ENCODE results near the gene RBM20. TPM values are rescaled to one million over a fixed set of nuclear protein-coding genes. Genes with fewer than 3 reads are reported as not detected.

The RBM20 gene
- polyA plus RNA-seq, 3 donors, result not detected

DNA sequence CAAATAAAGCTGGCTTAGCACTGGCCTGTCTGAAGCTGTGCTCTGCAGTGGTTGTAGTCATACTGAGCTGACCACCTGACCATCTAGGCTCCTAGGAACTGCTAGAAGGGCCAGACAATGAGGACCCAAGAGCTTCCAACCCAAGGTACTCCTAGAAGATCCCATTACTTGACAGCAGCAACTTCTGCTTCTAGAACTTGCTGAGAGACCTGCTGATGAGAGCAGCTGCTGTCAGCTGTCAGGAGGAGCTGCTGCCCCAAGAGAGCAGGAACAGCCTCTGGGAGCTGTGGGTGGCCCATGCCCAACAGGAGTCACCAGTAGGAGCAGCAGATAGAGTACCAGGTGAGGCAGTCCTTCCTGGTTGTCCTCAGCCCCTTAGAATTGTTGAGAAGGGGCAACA lies 70.2 kb downstream of the RBM20 start:
- H3K4me3 ChIP-seq (replicated peaks in 1 of 3; ENCODE audit: low read depth in 2 of 3, low read length in 3 of 3), result no peak overlapping the region
- H3K27ac Mint-ChIP-seq, result no peak overlapping the region
- intact Hi-C loops (cut with micrococcal nuclease), result no loop called here
- H3K9me3 ChIP-seq (replicated peaks in 1 of 2; ENCODE audit: control insufficient read depth in 1 of 2, insufficient read depth in 1 of 2, low read length in 2 of 2), result no peaks in the 10 kb centered on the region
- H3K27ac ChIP-seq (ENCODE audit: low read depth in 1 of 2, low read length in 2 of 2), result no peak overlapping the region
- TF ChIP-seq, protein P1, sequence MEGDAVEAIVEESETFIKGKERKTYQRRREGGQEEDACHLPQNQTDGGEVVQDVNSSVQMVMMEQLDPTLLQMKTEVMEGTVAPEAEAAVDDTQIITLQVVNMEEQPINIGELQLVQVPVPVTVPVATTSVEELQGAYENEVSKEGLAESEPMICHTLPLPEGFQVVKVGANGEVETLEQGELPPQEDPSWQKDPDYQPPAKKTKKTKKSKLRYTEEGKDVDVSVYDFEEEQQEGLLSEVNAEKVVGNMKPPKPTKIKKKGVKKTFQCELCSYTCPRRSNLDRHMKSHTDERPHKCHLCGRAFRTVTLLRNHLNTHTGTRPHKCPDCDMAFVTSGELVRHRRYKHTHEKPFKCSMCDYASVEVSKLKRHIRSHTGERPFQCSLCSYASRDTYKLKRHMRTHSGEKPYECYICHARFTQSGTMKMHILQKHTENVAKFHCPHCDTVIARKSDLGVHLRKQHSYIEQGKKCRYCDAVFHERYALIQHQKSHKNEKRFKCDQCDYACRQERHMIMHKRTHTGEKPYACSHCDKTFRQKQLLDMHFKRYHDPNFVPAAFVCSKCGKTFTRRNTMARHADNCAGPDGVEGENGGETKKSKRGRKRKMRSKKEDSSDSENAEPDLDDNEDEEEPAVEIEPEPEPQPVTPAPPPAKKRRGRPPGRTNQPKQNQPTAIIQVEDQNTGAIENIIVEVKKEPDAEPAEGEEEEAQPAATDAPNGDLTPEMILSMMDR (IDR thresholded peaks at IDR 0.05), result no peak
- peaks cover 19 to 22% of the 10 kb centered on the region in 2 donors for H3K4me1 ChIP-seq (ENCODE audit: control insufficient read depth in 1 of 2, insufficient read depth in 2 of 2, low read length in 2 of 2)
- H3K36me3 ChIP-seq (replicated peaks in 1 of 2; ENCODE audit: control insufficient read depth in 1 of 2, insufficient read depth in 2 of 2, low read length in 2 of 2), result no peaks in the 10 kb centered on the region
- H3K9ac ChIP-seq (ENCODE audit: insufficient read depth, low read length, poor library complexity, severe bottlenecking), result no peak overlapping the region
- H4K20me1 ChIP-seq (ENCODE audit: insufficient read depth, low read length), result no peaks in the 10 kb centered on the region
- H3K4me2 ChIP-seq (replicated peaks; ENCODE audit: extremely low read depth, low read length, poor library complexity, severe bottlenecking), result no peak overlapping the region
- peaks cover 0 to 1% (median 0%) of the 10 kb centered on the region in 7 donors for H3K9me3 Mint-ChIP-seq
- no peaks in the 10 kb centered on the region for H3K27me3 Mint-ChIP-seq (ENCODE audit: low read depth in 3 of 3)
- H3K4me1 Mint-ChIP-seq, result peaks cover 18% of the 10 kb centered on the region
- DNase-seq, result no peak
- no peaks in the 10 kb centered on the region for H3K79me2 ChIP-seq (ENCODE audit: insufficient read depth, low read length)
- no peak overlapping the region for H3K4me3 Mint-ChIP-seq
- no peaks in the 10 kb centered on the region for H3K36me3 Mint-ChIP-seq
- H3K27me3 ChIP-seq (ENCODE audit: control insufficient read depth in 2 of 2, insufficient read depth in 2 of 2, low read length in 2 of 2), result no peaks in the 10 kb centered on the region
- no peak overlapping the region for H2AFZ ChIP-seq (ENCODE audit: insufficient read depth, low read depth, low read length, poor library complexity, severe bottlenecking)

DNA sequence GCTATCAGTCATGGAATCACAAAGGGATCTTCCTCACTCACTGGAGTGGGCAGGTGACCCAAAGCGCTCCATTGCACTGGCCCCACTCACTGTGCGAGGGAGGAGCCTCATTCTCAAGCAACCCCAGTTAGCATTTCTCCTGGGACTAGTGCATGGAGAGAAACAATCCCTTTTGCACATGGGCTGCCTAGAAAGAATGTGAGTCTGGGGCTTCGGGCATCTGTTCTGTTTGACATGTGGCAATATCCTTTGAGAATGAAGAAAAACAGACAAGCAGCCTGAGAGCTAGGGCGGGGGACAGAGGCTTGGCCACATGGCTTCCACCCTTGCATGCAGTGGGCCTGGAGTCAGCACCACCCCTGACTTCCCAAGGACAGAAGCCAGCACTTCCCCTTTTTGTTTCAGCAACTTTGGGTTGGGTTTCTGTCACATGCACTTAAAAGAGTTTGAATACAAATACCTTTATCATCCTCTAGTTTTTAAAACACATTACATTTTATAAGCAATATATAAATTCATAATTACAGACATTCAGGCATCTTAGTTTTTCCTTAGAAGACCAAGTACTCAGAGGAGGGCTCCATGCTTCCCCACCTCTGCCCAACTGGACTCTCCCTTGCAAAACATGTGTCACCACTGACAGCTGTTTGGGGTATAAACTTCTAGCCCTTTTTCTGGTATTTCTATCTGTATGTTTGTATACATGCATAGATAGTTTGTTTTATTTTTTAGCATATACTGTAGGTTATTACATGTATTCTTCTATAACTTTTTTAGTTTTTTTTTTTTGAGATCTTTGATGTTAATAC lies 73.8 kb downstream of the RBM20 start:
- peak; percentile 56 to 69 (median 61) for DNase-seq
- peak overlapping the region; percentile 54 for H2AFZ ChIP-seq (ENCODE audit: insufficient read depth, low read depth, low read length, poor library complexity, severe bottlenecking)
- peaks cover 19 to 22% of the 10 kb centered on the region in 2 donors for H3K4me1 ChIP-seq (ENCODE audit: control insufficient read depth in 1 of 2, insufficient read depth in 2 of 2, low read length in 2 of 2)
- no peaks in the 10 kb centered on the region for H3K9me3 ChIP-seq (replicated peaks in 1 of 2; ENCODE audit: control insufficient read depth in 1 of 2, insufficient read depth in 1 of 2, low read length in 2 of 2)
- no peak overlapping the region for H3K9ac ChIP-seq (ENCODE audit: insufficient read depth, low read length, poor library complexity, severe bottlenecking)
- H3K79me2 ChIP-seq (ENCODE audit: insufficient read depth, low read length), result no peaks in the 10 kb centered on the region
- H3K36me3 ChIP-seq (replicated peaks in 1 of 2; ENCODE audit: control insufficient read depth in 1 of 2, insufficient read depth in 2 of 2, low read length in 2 of 2), result no peaks in the 10 kb centered on the region
- TF ChIP-seq, protein P1 (IDR thresholded peaks at IDR 0.05), result no peak
- H4K20me1 ChIP-seq (ENCODE audit: insufficient read depth, low read length), result no peaks in the 10 kb centered on the region
- H3K27me3 ChIP-seq (ENCODE audit: control insufficient read depth in 2 of 2, insufficient read depth in 2 of 2, low read length in 2 of 2), result no peaks in the 10 kb centered on the region
- peak overlapping the region; percentile 3 to 52 for H3K27ac ChIP-seq (ENCODE audit: low read depth in 1 of 2, low read length in 2 of 2)
- H3K4me2 ChIP-seq (replicated peaks; ENCODE audit: extremely low read depth, low read length, poor library complexity, severe bottlenecking), result peak overlapping the region; percentile 29
- Mint-ChIP-seq H3K9me3 (peaks cover 0 to 4% (median 0%) of the 10 kb centered on the region in 7 donors), H3K4me3 (no peak overlapping the region), H3K27ac (peak overlapping the region in 5 of 7 donors; percentile 52 to 81 (median 60)), H3K4me1 (peaks cover 18% of the 10 kb centered on the region), H3K27me3 (ENCODE audit: low read depth in 3 of 3) (peaks cover 0 to 2% (median 0%) of the 10 kb centered on the region in 3 donors), H3K36me3 (no peaks in the 10 kb centered on the region)
- intact Hi-C loops (cut with micrococcal nuclease), result no loop called here
- 33% methylated on average over 4 of the region's 4 CpGs for WGBS (ENCODE audit: insufficient coverage)
- H3K4me3 ChIP-seq (replicated peaks in 1 of 3; ENCODE audit: low read depth in 2 of 3, low read length in 3 of 3), result no peak overlapping the region

Data from CD14-positive monocyte (primary cell).